GM15510 (cell line): ENCODE data around the gene HMGN2.

Experiments
- POLR2A ChIP-seq: IDR thresholded peaks from 3 replicates; pipeline ENCODE4 v1.6.1; 2011; ENCODE audit warnings: borderline replicate concordance; ENCODE audit not compliant: insufficient read length; ENCODE audit errors: extremely low read depth

The HMGN2 gene

DNA sequence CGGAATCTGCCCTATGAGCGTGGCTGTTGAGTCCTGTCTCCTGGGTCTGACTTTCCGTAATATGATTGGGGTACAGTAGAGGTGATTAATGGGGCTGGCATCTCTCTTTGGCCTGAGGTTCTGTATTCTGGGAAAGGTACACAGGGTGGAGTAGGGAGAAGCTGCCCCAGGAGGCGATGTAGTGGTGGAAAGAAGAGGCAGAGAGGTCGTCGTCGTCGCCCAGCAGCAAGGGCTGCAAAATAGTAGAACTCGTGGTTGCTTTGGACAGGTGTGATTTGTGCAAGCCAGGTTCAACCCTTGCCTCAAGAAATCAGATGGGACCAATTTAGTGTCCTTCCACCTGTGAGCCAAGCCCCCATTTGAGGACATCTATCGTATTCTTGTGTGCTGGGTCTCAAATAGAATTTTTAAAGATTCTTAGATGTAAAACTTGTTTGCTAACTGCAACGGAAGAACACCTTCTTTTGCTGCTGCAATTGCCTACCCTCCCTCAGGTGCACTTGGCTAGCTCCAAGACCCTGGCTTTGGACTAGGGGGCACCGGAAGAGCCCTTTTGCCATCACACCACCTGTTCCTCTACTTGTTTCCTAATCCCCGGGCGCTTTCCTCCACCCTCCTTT is 1.3 kb upstream of the HMGN2 start:
- no peak for TF ChIP-seq POLR2A

DNA sequence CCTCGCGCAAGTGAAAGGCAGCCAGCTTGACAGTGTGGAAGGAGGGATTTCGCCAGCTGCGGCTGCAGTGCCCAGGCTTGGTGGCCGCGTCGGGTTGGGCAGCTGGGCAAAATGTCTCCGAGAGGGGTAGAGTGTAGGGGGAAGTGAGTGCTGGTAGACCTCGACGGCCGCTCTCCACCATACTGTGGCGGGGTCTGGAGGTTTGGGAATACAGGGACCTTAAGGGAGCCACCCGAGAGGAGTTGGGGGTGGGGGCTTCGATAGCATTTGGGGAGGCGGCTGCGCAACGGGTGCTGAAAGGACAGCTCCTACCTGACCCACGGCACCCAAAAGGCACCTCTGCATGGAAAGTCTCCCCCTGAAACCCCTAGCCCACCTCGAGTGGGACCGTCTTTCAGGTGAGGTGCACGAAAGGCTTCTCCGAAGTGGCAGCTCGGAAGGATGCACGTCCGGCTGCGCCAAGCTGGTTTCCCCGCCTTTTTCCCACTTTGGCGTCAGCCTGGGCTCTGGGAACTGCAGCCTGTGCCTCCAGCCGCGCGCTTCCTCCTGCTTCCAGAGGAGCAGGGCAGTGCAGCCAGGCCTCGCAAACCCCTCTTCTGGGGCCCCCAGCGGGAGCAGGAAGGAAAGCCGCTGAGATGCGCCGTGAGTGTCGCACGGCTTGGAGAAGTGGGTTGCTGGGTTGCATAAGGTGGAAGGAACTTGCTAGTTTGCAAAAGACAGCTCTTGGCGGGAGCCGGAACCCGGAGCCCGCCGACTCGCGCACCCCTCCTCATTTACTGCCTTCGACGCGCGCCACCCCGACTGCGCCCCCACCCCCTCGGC is 531 bp upstream of the HMGN2 start:
- peak; percentile 9 for TF ChIP-seq POLR2A

DNA sequence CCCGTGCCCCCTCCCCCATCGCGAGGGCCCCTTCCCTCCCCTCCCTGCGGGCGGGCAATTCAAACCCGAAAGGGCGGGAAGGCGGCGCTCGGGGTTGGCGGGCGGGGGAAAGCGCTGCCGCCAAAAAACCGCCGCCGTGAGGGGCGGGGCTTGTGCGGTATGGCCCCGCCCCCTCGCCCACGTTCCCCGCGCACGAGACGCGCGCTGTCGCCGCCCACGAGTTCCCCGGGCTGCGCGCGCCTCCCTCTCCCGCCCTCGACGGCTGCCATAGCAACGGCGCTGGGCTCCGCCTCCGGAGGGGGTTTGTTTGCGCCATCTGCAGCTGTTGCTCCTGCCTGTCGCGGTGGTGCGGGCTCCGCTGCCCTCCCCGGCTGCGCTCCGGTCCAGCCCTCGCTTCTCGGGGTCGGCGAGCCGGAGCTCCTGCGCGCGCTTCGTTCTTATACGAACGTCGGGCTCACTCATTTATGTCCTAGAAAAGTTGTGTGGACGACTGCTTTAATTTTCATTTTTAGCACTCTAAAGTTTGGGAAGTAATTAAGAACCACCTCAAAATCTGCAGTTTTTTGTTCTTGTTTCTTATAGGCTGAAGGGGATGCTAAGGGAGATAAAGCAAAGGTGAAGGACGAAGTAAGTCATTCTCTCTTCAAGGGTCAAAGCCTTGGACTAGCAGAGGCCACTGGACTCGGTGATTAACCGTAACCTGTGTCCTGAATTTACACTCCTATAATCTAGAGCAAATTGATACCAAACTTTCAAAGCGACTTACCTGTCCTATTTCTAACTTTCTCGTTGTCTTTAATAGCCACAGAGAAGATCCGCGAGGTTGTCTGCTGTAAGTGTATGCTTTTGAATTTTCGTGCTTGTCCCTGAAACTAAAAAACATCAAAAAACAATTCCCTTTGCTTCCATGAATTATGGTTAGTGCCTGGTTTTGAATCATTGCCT is 933 bp downstream of the HMGN2 start:
- TF ChIP-seq POLR2A: peak; percentile 48

DNA sequence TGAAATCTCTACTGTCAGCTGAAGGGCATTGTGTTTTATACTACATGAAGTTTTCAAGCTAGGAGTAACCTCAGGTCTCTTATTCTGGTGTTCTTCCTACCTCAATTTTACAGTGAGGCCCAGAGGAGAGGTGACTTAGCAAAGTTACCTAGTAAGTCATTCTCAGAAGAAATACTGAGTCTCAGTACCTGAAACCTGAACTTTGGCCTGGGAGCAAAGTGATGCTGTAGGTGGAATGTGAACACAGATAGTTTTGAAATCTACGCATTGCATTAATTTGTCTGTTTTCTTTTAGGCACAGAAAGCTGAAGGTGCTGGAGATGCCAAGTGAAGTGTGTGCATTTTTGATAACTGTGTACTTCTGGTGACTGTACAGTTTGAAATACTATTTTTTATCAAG is 2.6 kb downstream of the HMGN2 start:
- no peak for TF ChIP-seq POLR2A

DNA sequence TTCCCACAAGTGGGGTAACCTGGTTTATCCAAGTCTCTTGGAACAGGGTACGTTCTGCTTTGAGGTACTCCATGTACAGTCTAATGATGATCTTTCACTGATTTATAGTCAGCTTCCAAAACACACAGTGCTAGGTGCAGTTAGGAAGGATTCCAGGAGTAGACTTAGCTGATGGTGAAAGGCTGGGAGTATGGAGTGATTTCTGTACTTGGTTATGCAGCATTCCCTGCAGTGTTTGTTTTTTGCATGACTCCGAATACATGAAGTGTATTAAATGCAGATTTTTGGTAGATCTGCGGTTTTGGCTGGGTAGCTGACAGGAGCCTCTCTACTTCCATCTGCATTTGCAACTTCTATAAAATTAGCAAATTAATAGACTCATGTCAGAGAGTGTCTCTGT is 3.7 kb downstream of the HMGN2 start:
- TF ChIP-seq POLR2A: no peak

DNA sequence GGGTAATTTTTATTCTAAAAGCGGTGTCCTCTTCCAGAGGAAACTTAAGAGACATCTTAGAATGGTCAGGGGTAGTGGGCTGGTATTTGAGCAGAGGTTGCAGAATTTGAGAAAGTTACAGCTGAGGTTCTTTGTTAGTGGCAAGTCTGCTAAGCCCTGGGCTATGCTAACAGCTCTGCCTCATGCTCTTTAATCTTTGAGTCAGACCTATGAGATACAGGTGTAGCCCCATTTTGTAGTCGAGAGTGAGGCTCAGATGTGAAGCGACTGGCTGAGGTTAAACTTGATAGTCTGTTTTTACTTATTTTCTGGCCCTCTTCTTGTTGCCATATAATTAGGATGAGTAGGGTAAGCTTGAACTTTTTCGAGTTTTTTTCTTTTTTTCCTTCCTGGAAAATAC is 4.7 kb downstream of the HMGN2 start:
- peak; percentile 25 for TF ChIP-seq POLR2A

DNA sequence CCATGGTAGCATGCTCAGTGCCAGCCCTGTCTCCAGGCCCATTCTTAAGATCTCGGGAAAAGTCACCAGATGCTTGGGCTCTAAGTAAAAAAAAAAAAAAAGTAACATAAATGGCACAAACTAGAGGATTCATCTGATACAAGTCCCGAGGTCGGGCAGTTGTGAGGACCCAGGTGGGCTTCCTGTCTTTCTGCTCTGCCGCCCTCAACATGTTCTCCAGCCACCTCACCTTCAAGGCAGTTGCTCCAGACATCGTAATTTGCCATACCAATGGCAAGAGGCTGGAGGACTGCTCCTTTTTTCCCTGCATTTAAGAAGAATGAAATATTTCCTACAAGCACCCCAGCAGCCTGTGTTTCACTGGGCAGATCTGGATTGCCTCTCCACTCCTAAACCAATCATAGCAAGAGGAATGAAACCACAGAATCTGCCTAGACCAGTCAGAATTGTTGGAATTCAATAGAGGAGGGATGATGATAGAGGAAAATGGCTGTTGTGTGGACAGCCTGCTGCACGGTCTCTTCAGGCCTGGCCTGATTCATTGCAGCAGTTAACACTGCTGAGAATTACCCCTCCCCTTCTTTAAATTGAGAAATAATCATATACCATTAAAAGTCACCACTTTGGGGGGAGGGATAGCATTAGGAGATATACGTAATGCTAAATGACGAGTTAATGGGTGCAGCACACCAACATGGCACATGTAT is 5.4 kb downstream of the HMGN2 start:
- TF ChIP-seq POLR2A: no peak

DNA sequence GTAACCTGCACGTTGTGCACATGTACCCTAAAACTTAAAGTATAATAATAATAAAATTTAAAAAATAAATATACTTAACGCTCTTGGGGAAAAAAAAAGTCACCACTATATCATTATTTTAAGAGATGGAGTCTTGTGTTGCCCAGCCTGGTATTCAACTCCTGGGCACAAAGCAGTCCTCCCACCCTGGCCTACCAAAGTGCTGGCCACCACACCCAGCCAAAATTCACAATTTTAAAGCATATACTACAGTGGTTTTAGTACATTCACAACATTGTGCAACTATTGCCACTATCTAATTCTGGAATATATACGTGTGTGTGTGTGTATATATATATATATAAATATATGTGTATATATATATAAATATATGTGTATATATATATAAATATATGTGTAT is 5.9 kb downstream of the HMGN2 start:
- no peak for TF ChIP-seq POLR2A

DNA sequence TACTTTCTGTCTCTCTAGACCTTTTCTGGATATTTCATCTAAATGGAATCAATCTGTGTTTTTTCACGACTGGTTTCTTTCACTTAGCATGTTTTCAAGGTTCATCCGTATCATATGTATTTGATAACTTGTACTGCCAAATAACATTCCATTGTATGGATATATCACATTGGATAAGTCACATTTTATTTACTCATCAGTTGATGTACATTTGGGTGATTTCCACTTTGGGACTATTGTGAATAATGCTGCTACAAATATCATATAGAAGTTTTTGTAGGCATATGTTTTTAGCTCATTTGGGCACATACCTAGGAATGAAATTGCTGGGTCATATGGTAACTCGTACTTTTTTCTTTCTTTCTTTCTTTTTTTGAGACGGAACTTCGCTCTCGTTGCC is 6.7 kb downstream of the HMGN2 start:
- no peak for TF ChIP-seq POLR2A

DNA sequence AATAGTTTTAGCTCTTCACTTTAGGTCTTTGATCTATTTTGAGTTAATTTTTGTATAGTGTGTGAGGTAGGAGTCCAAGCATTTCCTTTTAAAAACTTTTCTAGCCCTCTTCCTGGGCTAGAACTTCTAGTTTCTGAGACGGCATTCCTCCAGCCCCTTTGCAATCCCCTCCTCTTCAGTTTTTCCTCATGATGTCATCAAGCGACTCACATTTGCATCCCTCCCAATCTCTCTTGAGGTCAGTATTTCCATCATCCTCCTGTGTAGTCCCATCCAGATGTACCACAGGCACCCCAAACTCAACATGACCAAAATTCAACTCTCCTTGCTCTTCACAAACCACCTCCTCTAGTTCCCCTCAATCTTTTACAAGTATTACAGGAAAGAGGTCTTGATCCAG is 10.7 kb downstream of the HMGN2 start:
- TF ChIP-seq POLR2A: no peak

DNA sequence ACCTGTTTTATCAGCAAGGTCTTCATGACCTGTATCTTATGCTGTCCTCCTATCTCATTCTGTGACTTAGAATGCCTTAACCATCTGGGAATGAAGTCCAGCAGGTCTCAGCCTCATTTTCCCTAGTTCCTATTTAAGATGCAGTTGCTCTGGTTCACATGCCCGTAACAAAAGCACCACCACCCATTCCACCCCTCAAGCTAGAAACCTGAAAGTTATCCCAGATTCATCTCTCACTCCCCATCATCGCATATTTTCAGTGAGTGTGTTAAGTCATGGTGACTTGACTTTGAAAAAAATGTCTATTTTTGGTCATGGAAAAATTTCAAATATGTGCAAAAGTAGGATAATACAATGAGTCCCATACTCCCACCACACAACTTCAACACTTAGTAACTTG is 11.7 kb downstream of the HMGN2 start:
- no peak for TF ChIP-seq POLR2A

DNA sequence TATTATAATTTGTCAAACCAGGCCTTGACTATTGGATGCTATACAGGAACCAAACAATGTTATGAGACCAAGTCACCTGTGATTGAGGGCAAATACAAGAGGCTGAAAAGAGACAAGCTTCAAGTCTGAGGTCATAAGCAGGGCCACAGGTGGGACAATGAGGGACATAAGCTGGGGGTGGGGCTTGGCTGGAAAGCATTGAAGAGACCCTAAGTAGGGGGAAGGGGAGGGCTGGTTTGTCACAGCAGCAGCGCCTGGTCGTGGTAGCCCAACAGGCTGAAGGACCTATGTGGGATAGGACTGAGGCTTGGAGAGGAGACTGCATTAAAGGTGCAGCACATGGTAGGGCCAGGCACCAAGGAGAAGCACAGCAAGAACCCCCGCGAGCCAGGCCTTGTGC is 17.9 kb downstream of the HMGN2 start:
- TF ChIP-seq POLR2A: no peak

DNA sequence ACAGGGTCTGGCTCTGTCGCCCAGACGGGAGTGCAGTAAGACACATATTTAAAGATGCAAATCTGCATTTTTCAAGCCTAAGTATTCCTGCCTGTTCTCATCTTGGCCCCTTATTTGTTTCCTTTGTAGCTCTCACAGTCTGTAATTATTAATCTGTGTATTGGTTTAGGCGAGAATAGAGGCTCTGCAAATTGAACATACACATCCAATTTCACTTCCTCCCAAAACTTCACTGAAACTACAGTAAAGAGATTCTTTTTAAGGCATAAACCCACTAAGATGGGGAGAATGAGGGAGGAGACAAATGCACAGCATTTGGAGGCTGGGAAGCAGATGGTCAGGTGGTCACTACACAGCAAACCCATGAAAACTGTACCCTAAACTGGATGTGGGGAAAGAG is 21.0 kb downstream of the HMGN2 start:
- TF ChIP-seq POLR2A: no peak

DNA sequence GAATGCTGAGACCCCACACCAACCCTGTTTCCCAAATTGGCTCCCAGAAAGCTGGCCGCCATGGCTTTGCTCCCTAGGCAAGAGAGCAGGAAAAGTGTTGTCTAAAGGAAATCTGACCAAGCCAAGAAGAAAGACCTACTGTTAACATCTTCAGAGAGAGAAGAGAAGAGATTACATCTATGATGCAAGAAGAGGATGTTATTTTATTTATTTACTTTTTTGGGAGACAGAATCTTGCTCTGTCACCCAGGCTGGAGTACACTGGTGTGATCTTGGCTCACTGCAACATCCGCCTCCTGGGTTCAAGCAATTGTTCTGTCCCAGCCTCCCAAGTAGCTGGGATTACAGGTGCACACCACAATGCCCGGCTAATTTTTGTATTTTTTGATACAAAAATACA is 21.7 kb downstream of the HMGN2 start:
- TF ChIP-seq POLR2A: no peak

DNA sequence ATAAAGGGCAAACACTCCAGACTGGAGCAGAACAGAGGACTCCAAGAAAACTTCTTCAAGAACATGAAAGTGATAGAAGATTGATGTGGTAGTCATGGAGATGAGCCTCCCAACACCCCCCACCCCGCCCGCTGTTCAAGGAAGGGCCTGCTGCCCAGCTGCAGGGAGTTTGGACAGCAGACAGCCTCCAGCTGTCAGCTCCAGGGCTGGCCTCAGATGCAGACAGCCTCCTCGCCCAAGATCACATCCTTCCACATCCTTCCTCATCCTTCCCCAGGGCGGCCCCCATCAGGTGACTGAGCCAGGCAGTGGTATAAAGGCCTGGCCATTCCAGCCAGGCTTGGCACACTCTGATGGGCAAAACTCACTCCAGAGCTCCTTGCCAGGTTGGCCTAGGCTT is 24.6 kb downstream of the HMGN2 start:
- TF ChIP-seq POLR2A: no peak

DNA sequence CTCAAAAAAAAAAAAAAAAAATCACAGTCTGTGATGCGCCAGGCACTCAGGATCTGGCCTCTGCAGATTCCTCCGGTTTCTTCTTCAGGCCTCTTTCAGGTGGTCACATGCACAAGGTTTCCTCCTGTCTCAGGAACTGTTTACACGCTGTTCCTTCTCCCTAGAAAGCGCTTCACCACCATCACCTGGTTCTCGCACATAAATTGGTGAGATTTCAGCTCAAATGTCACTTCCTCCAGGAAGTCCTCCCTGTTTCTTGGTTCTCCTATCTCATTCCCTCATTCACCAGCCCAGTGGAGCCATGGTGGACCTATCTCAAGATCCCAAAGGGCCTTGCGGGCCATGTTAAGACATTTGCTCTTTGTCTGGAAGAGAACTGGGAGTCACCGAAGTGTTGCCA is 26.7 kb downstream of the HMGN2 start:
- no peak for TF ChIP-seq POLR2A
